ENCODE data around the gene LTB4R.
A peak's percentile ranks its signal among the peaks of the same experiment; 100 is the strongest.

The LTB4R gene

DNA sequence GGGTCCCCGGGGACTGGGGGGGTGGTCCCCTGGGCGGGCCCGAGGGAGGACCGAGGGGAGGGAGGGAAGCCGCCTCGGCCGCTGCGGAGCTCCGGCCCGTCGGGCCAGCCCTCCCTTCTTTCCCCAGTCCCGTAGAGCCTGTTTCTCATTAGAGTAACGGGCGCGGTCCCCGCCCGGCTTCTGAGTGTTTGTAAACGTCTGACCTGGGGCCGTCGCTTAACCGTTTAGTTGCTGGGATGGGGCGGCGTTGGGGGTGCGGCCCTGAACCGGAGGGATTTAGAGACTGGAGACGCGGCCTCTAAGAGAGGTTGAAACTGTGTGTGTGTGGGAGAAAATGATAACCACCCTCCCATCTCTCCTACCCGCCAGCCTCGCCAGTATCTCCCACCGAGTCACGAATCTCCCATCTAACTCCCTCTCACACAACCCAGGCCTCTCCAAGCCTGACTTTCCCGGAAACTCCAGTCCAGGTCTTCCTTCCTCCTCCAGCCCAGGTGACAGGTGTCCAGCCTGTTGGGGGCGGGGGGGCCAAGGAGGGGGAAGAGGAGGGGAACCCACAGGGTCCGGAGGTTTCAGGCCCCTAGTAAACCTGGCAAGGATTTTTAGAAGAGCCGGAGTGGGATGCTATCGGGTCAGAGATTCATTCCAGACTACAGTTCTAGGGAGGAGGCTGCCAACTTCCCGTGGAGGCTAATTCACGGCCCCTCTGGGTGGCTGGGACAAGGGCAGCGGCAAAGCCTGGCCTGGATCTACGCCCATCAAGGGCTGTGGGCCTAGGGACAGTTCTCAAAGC lies 55.6 kb downstream of the LTB4R start:
- H3K4me3 ChIP-seq (ENCODE audit: low read length) = peak overlapping the region; percentile 35; the same call in 1 of the 2 replicates

More for the DNA sequence above, 55.6 kb downstream of the LTB4R start:
- no peak for TF ChIP-seq ZNF274 (IDR thresholded peaks at IDR 0.05; ENCODE audit: low read depth, low read length)

Measured in GM08714 (cell line).